ENCODE data around the gene PTMS. TPM values are rescaled to one million over a fixed set of nuclear protein-coding genes. Genes with fewer than 3 reads are reported as not detected.
A peak's percentile ranks its signal among the peaks of the same experiment; 100 is the strongest.

Gene PTMS
- polyA plus RNA-seq, 1 donor: 242 TPM

GRCh38 chr12:6788972-6789924 lies 23.1 kb downstream of the PTMS start, which contains the start of gene CD4:
CD4 (plus strand) TSS chr12:6789528; CDS start chr12:6800139, 10,611 bp downstream.
- H3K27me3 ChIP-seq (ENCODE audit: control insufficient read depth, insufficient read depth, low read length): no peaks in the 10 kb centered on the region
- no peaks in the 10 kb centered on the region for H3K4me1 ChIP-seq (ENCODE audit: control insufficient read depth, insufficient read depth, low read length)
- no peaks in the 10 kb centered on the region for H3K9me3 ChIP-seq (ENCODE audit: control insufficient read depth, low read depth, low read length)
- H3K4me3 ChIP-seq (ENCODE audit: low read length): peak within 1 kb of the TSS; percentile 27
- H3K36me3 ChIP-seq (ENCODE audit: control insufficient read depth, insufficient read depth, low read length): no peaks in the 10 kb centered on the region
- H3K27ac ChIP-seq (ENCODE audit: low read length): no peak within 1 kb of the TSS
- WGBS (ENCODE audit: insufficient coverage, low lambda C conversion rate): no CpG with 5 or more reads among the region's 18 CpGs
- no peak for DNase-seq

GRCh38 chr12:6790496-6791150 lies 24.5 kb downstream of the PTMS start:
- H3K4me1 ChIP-seq (ENCODE audit: control insufficient read depth, insufficient read depth, low read length): no peaks in the 10 kb centered on the region
- H3K27me3 ChIP-seq (ENCODE audit: control insufficient read depth, insufficient read depth, low read length): no peaks in the 10 kb centered on the region
- no peak overlapping the region for H3K4me3 ChIP-seq (ENCODE audit: low read length)
- H3K27ac ChIP-seq (ENCODE audit: low read length): no peak overlapping the region
- DNase-seq: no peak
- H3K9me3 ChIP-seq (ENCODE audit: control insufficient read depth, low read depth, low read length): no peaks in the 10 kb centered on the region
- H3K36me3 ChIP-seq (ENCODE audit: control insufficient read depth, insufficient read depth, low read length): no peaks in the 10 kb centered on the region
- WGBS (ENCODE audit: insufficient coverage, low lambda C conversion rate): no CpG with 5 or more reads among the region's 12 CpGs

- Histone ChIP-seq H3K4me1 (ENCODE audit: control insufficient read depth, insufficient read depth, low read length) (no peaks in the 10 kb centered on the region), H3K9me3 (ENCODE audit: control insufficient read depth, low read depth, low read length) (no peaks in the 10 kb centered on the region), H3K27ac (ENCODE audit: low read length) (peak overlapping the region; percentile 49), H3K27me3 (ENCODE audit: control insufficient read depth, insufficient read depth, low read length) (no peaks in the 10 kb centered on the region), H3K4me3 (ENCODE audit: low read length) (peak overlapping the region; percentile 4), H3K36me3 (ENCODE audit: control insufficient read depth, insufficient read depth, low read length) (no peaks in the 10 kb centered on the region)
- DNase-seq: no peak
- 93% methylated on average over 3 of the region's 13 CpGs for WGBS (ENCODE audit: insufficient coverage, low lambda C conversion rate)
Observed at GRCh38 chr12:6791931-6792520, 25.9 kb downstream of the PTMS start.

- Histone ChIP-seq H3K4me3 (ENCODE audit: low read length) (no peak overlapping the region), H3K27ac (ENCODE audit: low read length) (peak overlapping the region; percentile 49), H3K36me3 (ENCODE audit: control insufficient read depth, insufficient read depth, low read length) (no peaks in the 10 kb centered on the region), H3K27me3 (ENCODE audit: control insufficient read depth, insufficient read depth, low read length) (no peaks in the 10 kb centered on the region), H3K4me1 (ENCODE audit: control insufficient read depth, insufficient read depth, low read length) (no peaks in the 10 kb centered on the region), H3K9me3 (ENCODE audit: control insufficient read depth, low read depth, low read length) (no peaks in the 10 kb centered on the region)
- DNase-seq: no peak
- 40% methylated on average over 1 of the region's 12 CpGs for WGBS (ENCODE audit: insufficient coverage, low lambda C conversion rate)
Observed at GRCh38 chr12:6792522-6793201, 26.5 kb downstream of the PTMS start.

- H3K4me3 ChIP-seq (ENCODE audit: low read length): no peak overlapping the region
- no peaks in the 10 kb centered on the region for H3K36me3 ChIP-seq (ENCODE audit: control insufficient read depth, insufficient read depth, low read length)
- no peaks in the 10 kb centered on the region for H3K27me3 ChIP-seq (ENCODE audit: control insufficient read depth, insufficient read depth, low read length)
- no peaks in the 10 kb centered on the region for H3K9me3 ChIP-seq (ENCODE audit: control insufficient read depth, low read depth, low read length)
- H3K4me1 ChIP-seq (ENCODE audit: control insufficient read depth, insufficient read depth, low read length): no peaks in the 10 kb centered on the region
- DNase-seq: no peak
- H3K27ac ChIP-seq (ENCODE audit: low read length): no peak overlapping the region
- no CpG with 5 or more reads among the region's 2 CpGs for WGBS (ENCODE audit: insufficient coverage, low lambda C conversion rate)
Observed at GRCh38 chr12:6795088-6795487, 28.9 kb downstream of the PTMS start.

- DNase-seq: no peak
- Histone ChIP-seq H3K9me3 (ENCODE audit: control insufficient read depth, low read depth, low read length) (no peaks in the 10 kb centered on the region), H3K4me1 (ENCODE audit: control insufficient read depth, insufficient read depth, low read length) (no peaks in the 10 kb centered on the region), H3K36me3 (ENCODE audit: control insufficient read depth, insufficient read depth, low read length) (no peaks in the 10 kb centered on the region), H3K4me3 (ENCODE audit: low read length) (no peak overlapping the region), H3K27me3 (ENCODE audit: control insufficient read depth, insufficient read depth, low read length) (no peaks in the 10 kb centered on the region), H3K27ac (ENCODE audit: low read length) (no peak overlapping the region)
- WGBS (ENCODE audit: insufficient coverage, low lambda C conversion rate): 80% methylated on average over 1 of the region's 4 CpGs
Observed at GRCh38 chr12:6796576-6796975, 30.4 kb downstream of the PTMS start.

GRCh38 chr12:6799147-6799546 lies 33.0 kb downstream of the PTMS start:
- DNase-seq: no peak
- H3K9me3 ChIP-seq (ENCODE audit: control insufficient read depth, low read depth, low read length): no peaks in the 10 kb centered on the region
- H3K27me3 ChIP-seq (ENCODE audit: control insufficient read depth, insufficient read depth, low read length): no peaks in the 10 kb centered on the region
- 100% methylated on average over 1 of the region's 5 CpGs for WGBS (ENCODE audit: insufficient coverage, low lambda C conversion rate)
- no peak overlapping the region for H3K27ac ChIP-seq (ENCODE audit: low read length)
- H3K4me1 ChIP-seq (ENCODE audit: control insufficient read depth, insufficient read depth, low read length): no peaks in the 10 kb centered on the region
- no peak overlapping the region for H3K4me3 ChIP-seq (ENCODE audit: low read length)
- H3K36me3 ChIP-seq (ENCODE audit: control insufficient read depth, insufficient read depth, low read length): no peaks in the 10 kb centered on the region

- no peak overlapping the region for H3K27ac ChIP-seq (ENCODE audit: low read length)
- no peaks in the 10 kb centered on the region for H3K36me3 ChIP-seq (ENCODE audit: control insufficient read depth, insufficient read depth, low read length)
- 50% methylated on average over 1 of the region's 1 CpG for WGBS (ENCODE audit: insufficient coverage, low lambda C conversion rate)
- no peak overlapping the region for H3K4me3 ChIP-seq (ENCODE audit: low read length)
- no peaks in the 10 kb centered on the region for H3K9me3 ChIP-seq (ENCODE audit: control insufficient read depth, low read depth, low read length)
- DNase-seq: no peak
- no peaks in the 10 kb centered on the region for H3K4me1 ChIP-seq (ENCODE audit: control insufficient read depth, insufficient read depth, low read length)
- peaks cover 2% of the 10 kb centered on the region for H3K27me3 ChIP-seq (ENCODE audit: control insufficient read depth, insufficient read depth, low read length)
Observed at GRCh38 chr12:6807170-6807569, 41.0 kb downstream of the PTMS start.

- no peaks in the 10 kb centered on the region for H3K4me1 ChIP-seq (ENCODE audit: control insufficient read depth, insufficient read depth, low read length)
- H3K27me3 ChIP-seq (ENCODE audit: control insufficient read depth, insufficient read depth, low read length): peaks cover 3% of the 10 kb centered on the region
- WGBS (ENCODE audit: insufficient coverage, low lambda C conversion rate): no CpG with 5 or more reads among the region's 10 CpGs
Observed at GRCh38 chr12:6809056-6809455, 42.9 kb downstream of the PTMS start.

GRCh38 chr12:6810758-6811157 lies 44.6 kb downstream of the PTMS start:
- Histone ChIP-seq H3K36me3 (ENCODE audit: control insufficient read depth, insufficient read depth, low read length) (no peaks in the 10 kb centered on the region), H3K4me1 (ENCODE audit: control insufficient read depth, insufficient read depth, low read length) (no peaks in the 10 kb centered on the region), H3K27ac (ENCODE audit: low read length) (no peak overlapping the region), H3K27me3 (ENCODE audit: control insufficient read depth, insufficient read depth, low read length) (peaks cover 11% of the 10 kb centered on the region), H3K9me3 (ENCODE audit: control insufficient read depth, low read depth, low read length) (no peaks in the 10 kb centered on the region), H3K4me3 (ENCODE audit: low read length) (no peak overlapping the region)
- no peak for DNase-seq
- WGBS (ENCODE audit: insufficient coverage, low lambda C conversion rate): no CpG with 5 or more reads among the region's 1 CpG

More at GRCh38 chr12:6809056-6809455, 42.9 kb downstream of the PTMS start:
- Histone ChIP-seq H3K36me3 (ENCODE audit: control insufficient read depth, insufficient read depth, low read length) (no peaks in the 10 kb centered on the region), H3K27ac (ENCODE audit: low read length) (no peak overlapping the region), H3K4me3 (ENCODE audit: low read length) (no peak overlapping the region), H3K9me3 (ENCODE audit: control insufficient read depth, low read depth, low read length) (no peaks in the 10 kb centered on the region)
- DNase-seq: no peak

All from large intestine (tissue), 3 donors.